WI38 (cell line): ENCODE data around the gene HEPH.

Experiments used
- H3K4me3 ChIP-seq: 2 replicates; pipeline ENCODE4 v1.5.1; 2011; ENCODE audit warnings: low read depth, mild to moderate bottlenecking, control low read depth, low read length
- TF ChIP-seq, protein P1 (sequence below): IDR thresholded peaks from 2 replicates; pipeline ENCODE4 v1.5.1; 2012; ENCODE audit warnings: low read depth, mild to moderate bottlenecking, control low read depth, low read length

The HEPH gene

DNA sequence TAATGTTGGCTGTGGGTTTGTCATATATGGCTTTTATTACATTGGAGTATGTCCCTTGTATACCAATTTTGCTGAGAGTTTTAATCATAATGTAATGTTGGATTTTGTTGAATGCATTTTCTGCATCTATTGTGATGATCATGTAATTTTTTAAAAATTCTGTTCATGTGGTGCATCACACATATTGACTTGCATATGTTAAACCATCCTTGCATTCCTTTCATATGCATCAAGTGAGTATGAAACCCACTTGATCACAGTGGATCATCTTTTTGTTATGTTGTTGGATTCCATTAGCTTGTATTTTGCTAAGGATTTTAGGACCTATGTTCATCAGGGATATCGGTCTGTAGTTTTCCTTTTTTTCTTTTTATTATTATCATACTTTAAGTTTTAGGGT, 12.1 kb downstream of the HEPH start:
- TF ChIP-seq, protein P1, sequence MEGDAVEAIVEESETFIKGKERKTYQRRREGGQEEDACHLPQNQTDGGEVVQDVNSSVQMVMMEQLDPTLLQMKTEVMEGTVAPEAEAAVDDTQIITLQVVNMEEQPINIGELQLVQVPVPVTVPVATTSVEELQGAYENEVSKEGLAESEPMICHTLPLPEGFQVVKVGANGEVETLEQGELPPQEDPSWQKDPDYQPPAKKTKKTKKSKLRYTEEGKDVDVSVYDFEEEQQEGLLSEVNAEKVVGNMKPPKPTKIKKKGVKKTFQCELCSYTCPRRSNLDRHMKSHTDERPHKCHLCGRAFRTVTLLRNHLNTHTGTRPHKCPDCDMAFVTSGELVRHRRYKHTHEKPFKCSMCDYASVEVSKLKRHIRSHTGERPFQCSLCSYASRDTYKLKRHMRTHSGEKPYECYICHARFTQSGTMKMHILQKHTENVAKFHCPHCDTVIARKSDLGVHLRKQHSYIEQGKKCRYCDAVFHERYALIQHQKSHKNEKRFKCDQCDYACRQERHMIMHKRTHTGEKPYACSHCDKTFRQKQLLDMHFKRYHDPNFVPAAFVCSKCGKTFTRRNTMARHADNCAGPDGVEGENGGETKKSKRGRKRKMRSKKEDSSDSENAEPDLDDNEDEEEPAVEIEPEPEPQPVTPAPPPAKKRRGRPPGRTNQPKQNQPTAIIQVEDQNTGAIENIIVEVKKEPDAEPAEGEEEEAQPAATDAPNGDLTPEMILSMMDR, result no peak
- no peak overlapping the region for H3K4me3 ChIP-seq

DNA sequence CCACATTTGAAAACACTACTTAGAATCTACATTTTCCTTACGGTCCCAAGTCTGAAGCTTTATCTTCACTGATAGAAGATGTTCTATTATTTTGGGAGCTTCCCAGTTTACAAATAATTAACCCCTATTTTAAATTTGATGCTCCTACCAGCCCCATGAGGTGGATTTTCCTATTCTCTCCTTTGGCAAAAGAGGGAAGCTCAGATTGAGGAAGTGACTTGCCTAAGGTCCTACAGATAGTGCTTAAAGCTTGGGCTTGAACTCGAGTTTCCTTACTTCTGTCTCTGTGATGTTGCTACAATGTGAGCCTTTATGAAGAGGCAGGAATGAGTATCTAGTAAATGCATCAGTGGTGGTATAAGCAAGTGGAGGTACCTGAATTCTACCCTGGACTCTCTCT, 27.5 kb downstream of the HEPH start:
- H3K4me3 ChIP-seq, result no peak overlapping the region
- TF ChIP-seq, protein P1, result no peak

DNA sequence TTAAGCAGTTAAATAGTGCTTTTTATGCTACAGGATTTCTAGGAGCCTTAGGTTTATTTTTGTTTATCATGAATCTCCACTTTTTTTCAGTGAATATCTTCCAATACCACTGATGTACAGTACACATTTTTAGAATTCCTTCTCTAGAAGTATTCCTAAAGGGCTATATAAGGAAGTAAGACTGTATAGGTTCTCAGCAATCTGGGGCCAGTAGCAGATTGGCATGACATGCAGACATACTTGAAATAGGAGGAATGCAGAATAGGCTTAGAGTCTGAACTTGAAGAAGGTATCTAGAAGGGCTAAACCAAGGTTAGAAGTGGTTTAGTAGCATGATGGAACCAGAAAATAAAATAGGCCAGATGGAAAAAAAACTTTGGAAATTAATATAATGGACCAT, 29.8 kb downstream of the HEPH start:
- H3K4me3 ChIP-seq, result no peak overlapping the region
- TF ChIP-seq, protein P1, result no peak

DNA sequence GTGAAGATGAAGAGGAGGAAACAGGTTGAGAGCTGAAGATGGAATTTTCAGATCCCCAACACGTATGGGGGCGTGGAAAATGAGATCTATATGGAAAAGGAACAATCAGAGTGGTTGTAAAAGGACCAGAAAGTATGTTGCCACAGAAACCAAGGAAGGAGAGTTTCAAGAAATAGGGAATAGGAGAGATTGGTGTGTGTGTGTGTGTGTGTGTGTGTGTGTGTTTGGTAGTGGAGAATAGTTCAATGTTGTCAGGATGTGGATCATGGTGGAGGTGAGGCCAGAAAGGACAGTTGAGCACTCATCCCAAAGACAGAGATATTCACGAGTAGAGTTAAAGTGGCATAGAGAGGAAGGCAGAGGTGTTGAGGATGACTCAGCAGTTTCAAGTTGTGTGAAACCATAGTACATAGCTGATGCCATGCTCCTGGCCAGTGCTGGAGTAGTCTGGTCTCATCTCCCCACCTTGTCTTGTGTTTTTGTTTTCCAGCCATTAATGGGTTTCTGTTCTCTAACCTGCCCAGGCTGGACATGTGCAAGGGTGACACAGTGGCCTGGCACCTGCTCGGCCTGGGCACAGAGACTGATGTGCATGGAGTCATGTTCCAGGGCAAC, 36.1 kb downstream of the HEPH start:
- H3K4me3 ChIP-seq, result no peak overlapping the region
- TF ChIP-seq, protein P1, result no peak

DNA sequence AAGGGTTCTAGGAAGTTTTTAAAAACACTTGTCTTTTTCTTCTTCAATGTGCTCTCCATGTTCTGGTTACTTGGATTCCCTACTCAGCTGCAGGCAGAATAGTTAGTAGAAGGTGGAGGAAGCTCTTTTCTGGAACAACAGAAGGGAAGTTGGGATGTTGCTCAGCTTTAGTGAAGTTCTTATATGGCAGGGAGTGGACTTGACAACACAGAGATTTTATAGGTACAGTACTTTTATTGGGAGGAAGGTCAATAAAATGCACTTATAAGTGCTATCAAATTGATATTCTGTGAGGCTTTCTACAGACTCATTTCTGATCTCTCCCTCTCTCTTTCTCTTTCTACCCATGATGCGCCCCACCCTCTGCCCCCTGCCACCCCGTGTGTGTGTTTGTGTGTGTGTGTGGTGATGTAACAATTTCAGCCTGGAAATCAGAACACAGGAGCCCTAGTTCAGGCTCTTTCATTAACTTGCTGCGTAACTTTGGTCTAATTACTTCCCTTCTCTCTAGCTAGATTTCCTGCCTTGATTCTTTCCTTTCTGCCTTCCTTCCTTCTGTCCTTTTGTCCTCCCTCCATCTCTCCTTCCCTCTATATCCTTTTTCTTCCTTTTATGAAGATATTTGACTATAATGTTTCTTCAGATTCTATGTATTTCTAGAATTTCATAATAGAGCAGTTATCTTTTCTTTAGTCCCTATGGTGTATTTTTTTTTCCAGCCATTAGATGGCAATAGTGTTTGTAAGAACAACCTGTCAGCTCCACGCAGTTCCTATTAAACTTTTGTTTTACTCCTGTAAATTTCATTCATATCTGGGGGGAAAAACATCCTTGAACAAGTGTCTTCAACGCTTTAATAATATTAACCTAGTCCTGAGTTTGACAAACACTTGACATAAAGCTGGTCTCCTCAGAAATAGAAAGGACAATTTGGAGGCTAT, 37.1 kb downstream of the HEPH start:
- no peak overlapping the region for H3K4me3 ChIP-seq
- TF ChIP-seq, protein P1, result no peak

DNA sequence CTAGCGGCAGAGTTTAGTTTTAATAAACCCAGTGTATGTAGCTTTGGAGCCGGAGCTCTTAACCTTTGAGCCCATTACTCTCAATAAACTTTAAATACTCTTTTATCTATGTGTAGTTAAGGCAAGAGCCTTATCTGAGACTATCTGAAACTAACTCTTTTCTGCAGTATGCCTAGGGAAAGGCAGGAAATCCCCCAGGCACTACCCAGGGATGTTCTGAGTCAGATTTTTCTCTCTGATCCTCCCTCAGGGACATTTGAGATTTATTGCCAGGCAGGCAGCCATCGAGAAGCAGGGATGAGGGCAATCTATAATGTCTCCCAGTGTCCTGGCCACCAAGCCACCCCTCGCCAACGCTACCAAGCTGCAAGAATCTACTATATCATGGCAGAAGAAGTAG, 39.1 kb downstream of the HEPH start:
- no peak overlapping the region for H3K4me3 ChIP-seq
- TF ChIP-seq, protein P1, result no peak

DNA sequence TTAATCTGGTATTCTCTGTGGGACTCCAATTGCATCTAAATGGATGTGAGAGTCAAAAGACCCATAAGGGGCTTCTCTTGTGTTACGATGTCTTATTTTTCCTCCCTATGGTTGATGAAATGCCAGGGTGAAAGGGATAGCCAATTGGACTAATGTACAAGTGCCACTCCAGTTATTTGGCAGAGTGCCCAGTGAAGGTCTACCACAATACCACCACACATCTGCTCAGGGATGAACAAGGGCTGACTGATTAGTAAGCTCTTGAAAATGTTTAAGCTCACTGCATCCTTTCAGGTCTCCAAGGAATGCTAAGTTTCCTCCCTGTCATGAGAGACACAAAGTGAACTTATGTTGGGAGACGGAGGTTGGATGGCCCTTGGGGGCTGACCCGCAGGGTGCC, 57.8 kb downstream of the HEPH start:
- TF ChIP-seq, protein P1, result no peak
- no peak overlapping the region for H3K4me3 ChIP-seq
